GM19035 (cell line): ENCODE data around the gene TREM2.
"Not testable (repeated sequence)": the region's sequence is repeated elsewhere in the genome, so short reads cannot be mapped to it uniquely, and the experiment has no call there.

Experiments used
- ATAC-seq: cut with Tn5 transposase; IDR thresholded peaks from one replicate; pipeline ENCODE4 v1.9.1; 2021; ENCODE audit not compliant: unreplicated experiment

Gene TREM2

DNA sequence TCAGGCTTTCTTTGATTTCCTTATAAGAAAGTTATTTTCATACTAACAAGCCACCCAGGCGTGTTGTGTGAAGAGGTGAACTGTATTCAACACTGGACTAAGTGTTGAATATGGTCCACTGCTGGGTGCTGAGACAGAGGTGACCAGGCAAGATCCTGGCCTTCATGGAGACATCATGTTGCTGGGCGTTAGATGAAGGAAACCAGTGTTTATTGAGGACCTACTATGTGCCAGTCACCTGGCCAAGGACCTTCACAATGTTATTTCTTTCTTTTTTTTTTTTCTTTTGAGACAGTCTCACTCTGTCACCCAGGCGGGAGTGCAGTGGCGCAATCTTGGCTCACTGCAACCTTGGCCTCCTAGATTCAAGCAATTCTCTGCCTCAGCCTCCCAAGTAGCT lies 6.9 kb downstream of the TREM2 start:
- ATAC-seq = no peak

DNA sequence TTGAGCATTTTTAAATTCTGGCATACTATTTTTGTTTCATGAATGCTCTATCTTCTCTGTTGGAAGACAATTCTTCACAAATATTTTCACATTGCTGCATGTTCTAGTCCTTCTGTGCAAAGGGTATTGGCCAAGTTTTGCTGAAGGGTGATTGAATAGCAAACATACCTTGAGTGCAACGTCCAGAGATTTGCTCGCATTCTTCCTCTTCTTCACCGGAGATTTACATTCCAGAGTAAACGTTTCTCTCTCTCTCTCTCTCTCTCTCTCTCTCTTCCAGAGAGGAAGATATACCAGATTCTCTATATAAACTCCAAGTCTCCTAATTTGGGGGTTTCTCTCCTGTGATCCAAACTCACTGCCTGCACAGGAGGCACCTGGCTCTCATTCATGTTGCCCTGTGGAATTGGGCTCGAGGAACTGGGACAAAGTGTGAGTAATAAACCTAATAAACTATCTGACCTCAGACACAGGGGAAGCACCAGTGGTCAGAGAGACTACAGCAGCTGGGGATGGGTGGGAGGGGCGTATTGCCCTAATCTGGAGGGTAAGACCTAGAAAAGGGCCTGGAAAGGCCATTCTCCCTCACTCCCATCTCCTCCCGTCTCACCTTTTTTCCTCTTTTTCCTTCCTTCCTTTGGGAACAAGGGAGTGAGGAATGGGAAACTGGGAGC lies 7.6 kb downstream of the TREM2 start:
- ATAC-seq = no peak

DNA sequence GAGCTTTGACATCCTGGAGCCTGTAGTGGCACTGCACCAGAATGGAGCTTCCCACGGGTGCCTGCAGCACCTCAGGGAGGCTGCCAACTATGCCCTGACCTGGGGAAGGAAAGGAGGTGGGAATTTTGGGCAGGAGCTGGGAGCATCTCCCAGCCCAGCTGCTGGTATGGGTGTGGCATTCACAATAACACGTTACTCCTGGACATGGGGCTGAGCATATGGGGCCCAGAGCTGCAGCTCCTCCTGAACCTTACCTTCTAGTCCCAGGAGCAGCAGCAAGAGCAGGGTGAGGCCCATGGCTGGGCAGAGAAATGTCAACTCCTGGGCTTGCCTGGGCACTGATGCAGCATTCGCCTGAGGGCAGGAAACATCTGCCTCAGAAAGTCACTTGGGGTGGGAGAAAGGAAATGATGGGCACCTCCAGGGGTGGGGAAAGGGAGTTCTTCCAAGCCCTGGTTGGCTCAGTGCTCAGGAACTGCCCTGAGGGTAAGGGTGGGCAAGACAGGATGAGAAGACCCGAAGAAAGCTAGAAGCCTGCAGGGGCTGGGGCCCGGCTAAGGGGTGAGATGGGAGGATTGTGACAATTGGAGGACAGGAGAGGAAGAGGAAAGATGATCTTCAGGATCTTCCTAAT lies 8.8 kb downstream of the TREM2 start, which contains the start of gene TREML1:
Gene TREML1, minus strand, starts transcription at position 356 of the 634 bp plus-strand sequence. Its CDS starts 59 bp downstream, at position 297.
- ATAC-seq = no peak

DNA sequence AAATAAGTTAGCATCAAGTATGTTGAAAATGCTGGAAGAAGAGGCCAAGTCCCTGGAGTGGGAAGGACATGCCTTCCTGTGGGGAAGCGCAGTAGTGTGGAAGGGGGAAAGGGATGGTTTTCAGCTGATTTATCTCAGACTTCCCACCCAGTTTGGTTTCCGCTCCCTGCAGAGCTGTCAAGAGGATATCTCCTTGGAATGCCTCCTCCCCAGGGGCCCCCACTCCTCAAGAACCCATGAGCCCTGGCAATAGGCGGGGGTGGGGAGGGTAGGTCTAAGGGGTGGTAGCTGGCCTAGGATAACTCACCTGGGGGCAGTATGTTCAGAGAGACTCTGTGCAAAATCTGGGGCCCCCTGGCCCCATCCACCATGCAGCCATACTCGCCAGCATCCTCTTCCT lies 9.5 kb downstream of the TREM2 start:
- ATAC-seq = no peak

DNA sequence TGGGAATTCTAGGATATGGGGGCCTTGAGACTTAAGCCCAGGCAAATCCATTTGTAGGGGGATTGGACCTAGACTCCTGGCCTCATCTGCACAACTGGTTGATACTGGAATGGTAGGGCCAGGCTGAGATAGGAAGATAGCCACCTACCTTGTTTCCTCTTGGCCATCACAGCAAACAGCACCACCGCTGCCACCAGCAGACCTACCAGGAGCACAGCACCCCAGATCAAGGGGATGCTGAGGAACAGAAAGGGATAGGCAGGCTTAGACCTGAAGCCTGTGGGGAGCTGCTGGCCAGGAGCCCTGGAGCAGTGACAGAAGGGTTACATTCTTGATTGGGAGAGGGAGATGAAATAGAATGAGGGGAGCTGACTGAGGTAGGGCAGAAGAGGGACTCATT lies 12.2 kb downstream of the TREM2 start:
- no peak for ATAC-seq

DNA sequence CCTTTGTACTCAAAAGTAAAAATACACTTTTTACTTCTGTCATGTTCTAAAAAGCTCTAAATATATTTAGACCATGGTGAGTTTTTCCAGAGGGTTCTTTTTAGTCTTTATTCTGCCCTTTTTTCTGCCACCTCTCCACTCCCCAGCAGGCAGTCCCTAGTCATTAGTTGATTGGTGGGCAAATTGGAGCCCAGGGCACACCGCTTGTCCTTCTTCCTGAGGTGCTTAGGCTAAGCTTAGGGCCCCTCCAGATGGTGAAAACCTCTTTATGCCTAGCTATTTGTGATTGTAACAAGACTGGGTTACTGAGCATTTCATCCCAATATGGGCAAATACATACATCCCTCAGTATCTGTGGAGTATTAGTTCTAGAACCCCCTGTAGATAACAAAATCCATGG lies 15.0 kb downstream of the TREM2 start:
- no peak for ATAC-seq

DNA sequence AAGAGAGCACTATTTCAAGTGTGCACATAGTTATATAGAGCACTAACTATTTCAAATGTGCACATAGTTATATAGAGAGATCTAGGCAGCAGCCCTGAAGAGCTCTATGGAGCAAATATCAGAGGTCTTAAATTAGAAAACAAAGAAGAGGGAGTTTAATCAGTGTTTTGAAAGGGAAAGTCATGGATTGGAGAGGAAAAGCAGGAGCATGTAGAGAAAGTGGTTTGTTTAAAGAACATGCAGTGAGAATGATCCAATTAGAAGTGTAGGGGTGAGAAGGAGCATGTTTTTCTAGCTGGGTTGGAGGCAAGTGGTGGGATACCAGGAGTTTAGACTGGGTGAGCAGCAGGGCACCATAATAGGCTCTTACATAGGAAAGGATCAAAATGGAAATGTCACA lies 26.0 kb downstream of the TREM2 start:
- no peak for ATAC-seq

DNA sequence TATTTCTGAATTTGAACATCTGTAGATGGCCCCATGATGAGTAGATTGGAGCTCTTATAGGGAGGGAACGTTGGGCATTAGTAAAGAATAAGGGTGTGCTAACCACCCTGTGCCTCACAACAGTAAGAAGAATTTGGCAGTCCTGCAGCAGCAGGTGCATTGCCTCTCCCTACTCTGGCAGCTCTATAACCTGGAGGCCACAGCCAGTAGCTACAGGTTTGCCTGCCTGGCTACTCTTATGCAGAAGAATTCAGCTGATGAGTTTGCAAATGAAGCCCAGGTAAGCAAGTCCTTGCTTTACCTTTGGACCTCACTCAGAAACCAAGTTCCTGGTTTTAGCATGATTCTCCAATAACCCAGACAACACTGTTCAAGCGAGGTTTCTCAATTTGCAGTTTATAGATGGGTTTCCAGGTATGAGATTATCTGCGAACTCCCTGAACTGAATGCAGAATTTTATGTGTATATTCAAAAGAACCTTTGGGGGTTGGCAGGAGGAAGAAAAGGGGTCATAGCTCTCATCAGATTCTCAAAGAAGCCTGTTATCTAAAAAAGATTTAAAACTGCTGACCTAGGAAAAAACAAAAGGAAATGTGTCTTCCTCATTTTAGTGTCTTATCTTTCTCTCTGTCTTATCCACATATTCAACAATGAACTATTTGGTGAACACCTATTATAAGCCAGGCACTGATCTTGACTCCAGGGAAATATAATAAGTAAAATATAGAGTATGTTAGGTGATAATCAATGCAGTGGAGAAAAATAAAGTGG lies 27.7 kb downstream of the TREM2 start:
- no peak for ATAC-seq

DNA sequence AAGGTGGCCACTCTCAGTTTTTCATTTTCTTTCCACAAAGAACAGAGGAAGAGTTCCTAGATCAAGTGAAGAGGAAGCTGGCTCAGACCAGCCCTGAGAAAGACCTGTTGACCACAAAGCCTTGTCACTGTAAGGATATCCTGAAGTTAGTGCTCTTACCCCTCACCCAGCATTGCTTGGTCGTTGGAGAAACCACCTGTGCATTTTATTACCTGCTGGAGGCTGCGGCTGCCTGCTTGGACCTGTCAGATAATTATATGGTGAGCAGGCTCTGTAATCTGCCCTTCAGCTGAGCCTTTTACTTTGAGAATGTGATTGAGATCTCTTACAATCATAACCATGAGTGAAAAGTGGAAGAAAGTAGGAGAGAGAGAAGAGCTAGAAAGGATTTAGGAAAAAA lies 30.7 kb downstream of the TREM2 start:
- no peak for ATAC-seq

DNA sequence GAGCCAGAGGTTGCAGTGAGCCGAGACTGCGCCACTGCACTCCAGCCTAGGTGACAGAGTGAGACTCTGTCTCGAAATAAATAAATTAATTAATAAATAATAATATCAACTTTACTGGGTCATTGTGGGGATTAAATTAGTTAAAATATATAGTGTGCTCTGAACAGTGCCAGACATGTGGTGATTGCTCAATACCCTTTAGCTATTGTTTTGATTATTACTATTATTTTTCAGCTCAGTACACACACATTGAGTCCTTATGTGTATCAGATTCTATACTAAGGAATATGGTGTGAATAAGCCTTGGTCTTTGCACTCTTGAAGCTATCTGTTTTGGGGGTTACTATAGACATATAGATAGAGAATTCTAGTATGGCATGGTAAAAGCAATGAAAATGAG lies 37.6 kb downstream of the TREM2 start:
- no peak for ATAC-seq

DNA sequence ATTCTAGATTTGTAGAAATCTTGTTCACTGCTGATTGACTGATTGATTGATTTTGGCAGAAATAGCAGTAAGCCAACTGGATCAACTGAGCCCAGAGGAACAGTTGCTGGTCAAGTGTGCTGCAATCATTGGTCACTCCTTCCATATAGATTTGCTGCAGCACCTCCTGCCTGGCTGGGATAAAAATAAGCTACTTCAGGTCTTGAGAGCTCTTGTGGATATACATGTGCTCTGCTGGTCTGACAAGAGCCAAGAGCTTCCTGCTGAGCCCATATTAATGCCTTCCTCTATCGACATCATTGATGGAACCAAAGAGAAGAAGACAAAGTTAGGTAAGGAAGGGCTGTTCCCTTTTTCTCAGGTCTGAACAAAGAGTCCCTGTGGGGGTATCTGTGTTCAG lies 40.0 kb downstream of the TREM2 start:
- ATAC-seq = no peak

DNA sequence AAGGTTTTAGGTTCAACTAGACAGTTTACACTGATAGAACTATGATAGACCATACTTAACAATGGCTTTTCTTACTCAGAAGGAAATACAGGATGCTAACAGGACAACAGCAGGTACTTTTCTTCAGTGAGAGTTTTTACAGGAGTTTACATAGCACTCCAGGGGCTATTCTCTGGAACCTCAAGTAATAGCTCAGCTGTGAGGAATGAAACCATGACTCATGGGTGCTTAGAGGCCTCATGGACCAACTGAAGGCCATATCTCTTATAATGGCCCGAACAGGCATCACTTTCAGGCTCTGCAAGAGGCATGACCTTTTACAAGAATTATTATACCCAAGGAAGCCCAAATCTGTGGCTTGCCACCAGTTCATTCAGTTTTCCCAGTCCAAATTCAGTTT lies 40.5 kb downstream of the TREM2 start:
- no peak for ATAC-seq

DNA sequence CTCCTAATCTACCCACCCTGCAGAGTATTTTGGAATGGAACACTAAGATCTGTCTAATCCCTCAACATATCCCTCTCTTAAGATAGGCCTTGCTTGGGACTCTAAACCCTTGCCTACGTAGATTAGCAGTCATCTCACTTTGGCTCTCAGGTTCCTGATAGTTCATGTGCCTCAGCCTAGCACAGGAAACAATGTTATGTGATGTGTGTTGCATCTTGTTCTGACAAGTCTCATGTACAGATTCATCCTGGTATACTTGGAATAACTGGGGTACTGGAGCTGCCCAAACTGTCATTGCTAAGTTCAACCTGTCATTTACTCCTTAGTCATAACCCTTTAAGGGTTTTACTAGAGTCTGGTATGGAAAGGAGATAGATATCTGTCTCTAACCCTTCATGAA lies 42.9 kb downstream of the TREM2 start:
- no peak for ATAC-seq

DNA sequence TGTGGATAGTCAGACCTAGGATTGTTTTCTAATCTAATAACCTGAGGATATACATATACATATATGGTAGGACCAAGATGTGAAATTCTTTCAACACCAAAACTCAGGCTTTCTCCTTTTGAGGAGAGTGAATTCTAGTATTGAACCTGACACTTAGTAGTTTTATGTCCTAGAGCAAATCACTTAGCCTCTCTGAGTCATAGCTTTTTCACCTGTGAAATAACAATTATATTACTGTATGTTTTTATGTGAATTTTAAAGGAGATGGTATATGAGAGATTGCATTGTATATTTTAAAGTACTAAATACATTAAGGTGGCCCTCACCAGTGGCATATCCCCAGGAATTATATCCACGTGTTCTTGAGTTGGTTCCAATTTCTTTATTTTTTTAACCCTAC lies 43.4 kb downstream of the TREM2 start:
- ATAC-seq = no peak

DNA sequence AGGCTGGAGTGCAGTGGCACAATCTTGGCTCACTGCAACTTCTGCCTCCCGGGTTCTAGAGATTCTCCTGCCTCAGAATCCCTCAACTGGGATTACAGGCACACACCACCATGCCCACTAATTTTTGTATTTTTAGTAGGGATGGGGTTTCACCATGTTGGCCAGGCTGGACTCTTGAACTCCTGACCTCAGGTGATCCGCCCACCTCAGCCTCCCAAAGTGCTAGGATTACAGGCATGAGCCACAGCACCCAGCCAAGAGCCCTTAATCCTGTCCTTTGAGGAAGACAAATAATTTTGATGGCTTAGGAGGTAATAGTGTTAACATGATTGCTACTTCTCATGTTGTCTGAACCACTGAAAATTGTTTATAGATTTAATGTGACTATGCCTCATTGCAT lies 47.9 kb downstream of the TREM2 start:
- ATAC-seq = not testable (repeated sequence)

DNA sequence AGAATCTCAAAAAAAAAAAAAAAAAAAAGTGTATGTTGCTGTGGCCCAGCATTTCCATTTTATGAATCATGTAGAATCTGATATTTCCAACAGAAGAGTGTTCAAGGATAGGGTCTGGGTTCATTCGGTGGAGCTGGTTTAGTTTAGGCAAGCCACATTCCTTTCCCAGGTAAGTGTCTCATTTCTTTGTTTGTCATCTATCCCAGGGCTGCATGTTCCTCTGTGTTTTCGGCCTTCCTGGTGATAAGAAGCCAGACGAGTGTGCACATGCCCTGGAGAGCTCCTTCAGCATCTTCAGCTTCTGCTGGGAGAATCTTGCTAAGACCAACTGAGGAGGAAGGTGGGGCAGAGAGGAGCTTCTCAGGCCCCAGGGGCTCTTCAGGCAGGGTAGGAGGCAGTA lies 51.9 kb downstream of the TREM2 start:
- ATAC-seq = no peak
